NCI-H345 (cell line): ENCODE data around the gene CNGA4.
"Not testable (repeated sequence)": the region's sequence is repeated elsewhere in the genome, so short reads cannot be mapped to it uniquely, and the experiment has no call there.

Experiments
- DNase-seq: peaks from one replicate; lab custom pipeline; 2025; lab: John Stamatoyannopoulos, UW

CNGA4 gene

DNA sequence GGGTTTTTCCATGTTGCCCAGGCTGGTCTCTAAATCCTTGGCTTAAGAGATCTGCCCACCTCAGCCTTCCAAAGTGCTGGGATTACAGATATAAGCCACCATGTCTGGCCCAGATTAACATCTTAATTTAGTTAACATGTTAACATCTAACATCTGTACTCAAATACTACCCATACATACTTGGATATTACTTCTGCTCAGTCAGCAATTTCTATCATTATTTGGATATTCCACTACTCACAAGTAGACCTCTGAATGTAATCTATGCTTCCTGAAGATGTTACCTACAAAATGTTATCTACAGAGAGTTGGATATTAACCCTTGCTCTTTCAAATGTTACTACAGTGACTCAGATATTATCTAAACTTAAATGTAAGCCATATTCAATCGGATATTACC is 24.8 kb downstream of the CNGA4 start:
- DNase-seq = no peak

DNA sequence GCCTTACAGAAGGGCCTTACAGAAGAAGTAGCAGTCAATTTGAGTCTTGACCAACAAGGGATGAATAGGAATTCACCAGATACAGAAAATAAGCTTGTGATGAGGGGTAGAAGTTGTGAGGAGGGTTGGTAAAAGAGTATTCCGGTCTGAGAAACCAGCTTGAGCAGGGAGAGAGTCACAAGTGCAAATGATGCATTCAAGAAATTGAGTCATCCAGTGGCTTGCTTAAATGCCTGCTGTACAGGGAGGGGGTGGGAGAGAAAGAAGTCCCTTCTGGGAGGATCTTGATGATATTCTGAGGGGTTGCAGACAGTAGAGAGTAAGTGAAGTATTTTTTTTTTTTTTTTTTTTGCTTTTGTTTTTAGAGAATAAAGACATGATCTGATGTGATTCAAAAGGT is 29.9 kb downstream of the CNGA4 start:
- no peak for DNase-seq

- DNase-seq = no peak
These were observed 31.1 kb downstream of the CNGA4 start for GRCh38 chr11:6269994-6270393.

- no peak for DNase-seq
These were observed 31.8 kb downstream of the CNGA4 start for GRCh38 chr11:6270584-6271246.

- DNase-seq = no peak
These were observed 32.7 kb downstream of the CNGA4 start for GRCh38 chr11:6271598-6271997.

DNA sequence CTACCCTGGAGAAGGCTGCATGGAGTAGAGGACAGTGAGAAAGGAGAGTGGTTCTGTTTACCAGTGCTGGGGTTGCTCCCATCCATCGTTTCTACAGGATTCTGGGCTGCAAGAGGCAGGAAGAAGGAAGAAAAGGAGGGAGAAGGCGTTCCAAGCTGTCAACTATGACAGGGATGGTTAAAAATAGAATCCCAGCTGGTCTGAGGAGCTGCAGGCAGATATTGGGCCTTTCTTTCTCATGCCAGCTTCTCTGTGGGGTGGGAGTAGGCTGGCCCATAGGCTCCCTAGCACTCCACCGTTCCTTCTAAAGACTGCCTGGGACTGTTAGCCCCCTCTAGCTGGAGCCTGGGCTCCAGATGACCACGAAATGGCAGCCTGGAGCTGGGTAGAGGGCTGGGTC is 34.3 kb downstream of the CNGA4 start:
- DNase-seq = no peak

DNA sequence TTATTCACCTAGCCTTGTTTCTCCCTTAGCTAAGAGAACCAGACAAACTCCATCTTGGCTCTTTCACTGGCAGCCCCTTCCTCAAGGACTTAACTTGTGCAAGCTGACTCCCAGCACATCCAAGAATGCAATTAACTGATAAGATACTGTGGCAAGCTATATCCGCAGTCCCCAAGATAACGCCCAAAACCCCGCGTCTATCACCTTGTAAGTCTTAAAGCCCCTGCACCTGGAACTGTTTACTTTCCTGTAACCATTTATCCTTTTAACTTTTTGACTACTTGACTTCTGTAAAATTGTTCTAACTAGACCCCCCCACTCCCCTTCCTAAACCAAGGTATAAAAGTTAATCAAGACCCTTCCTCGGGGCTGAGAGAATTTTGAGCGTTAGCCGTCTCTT is 41.9 kb downstream of the CNGA4 start:
- not testable (repeated sequence) for DNase-seq

GRCh38 chr11:6283453-6284023 is 44.6 kb downstream of the CNGA4 start:
- DNase-seq = no peak

- no peak for DNase-seq
These were observed 45.4 kb downstream of the CNGA4 start for GRCh38 chr11:6284250-6284649.

- DNase-seq = no peak
These were observed 46.1 kb downstream of the CNGA4 start for GRCh38 chr11:6285019-6285418.
